Fibroblast of peridontal ligament (primary cell): ENCODE measurements around the gene SLC2A9.

ENCODE experiments used
- DNase-seq: peaks from one replicate; pipeline ENCODE4 v3.0.0-alpha.2; 2010; ENCODE audit errors: extremely low read depth

The SLC2A9 gene

GRCh38 chr4:10045481-10045880 is 24.2 kb upstream of the SLC2A9 start:
- no peak for DNase-seq

GRCh38 chr4:10041036-10041435 is 19.7 kb upstream of the SLC2A9 start:
- no peak for DNase-seq

GRCh38 chr4:10040049-10040892 is 19.0 kb upstream of the SLC2A9 start:
- no peak for DNase-seq

GRCh38 chr4:10036807-10037342 is 15.6 kb upstream of the SLC2A9 start:
- no peak for DNase-seq

GRCh38 chr4:10035130-10035529 is 13.8 kb upstream of the SLC2A9 start:
- no peak for DNase-seq

- no peak for DNase-seq
Measured at GRCh38 chr4:10034612-10035104, 13.4 kb upstream of the SLC2A9 start.

- DNase-seq, result no peak
Measured at GRCh38 chr4:10034136-10034535, 12.8 kb upstream of the SLC2A9 start.

- peak; percentile 68 for DNase-seq
Measured at GRCh38 chr4:10033191-10033881, 12.0 kb upstream of the SLC2A9 start.

GRCh38 chr4:10032625-10033024 is 11.3 kb upstream of the SLC2A9 start:
- DNase-seq, result peak; percentile 79

DNA sequence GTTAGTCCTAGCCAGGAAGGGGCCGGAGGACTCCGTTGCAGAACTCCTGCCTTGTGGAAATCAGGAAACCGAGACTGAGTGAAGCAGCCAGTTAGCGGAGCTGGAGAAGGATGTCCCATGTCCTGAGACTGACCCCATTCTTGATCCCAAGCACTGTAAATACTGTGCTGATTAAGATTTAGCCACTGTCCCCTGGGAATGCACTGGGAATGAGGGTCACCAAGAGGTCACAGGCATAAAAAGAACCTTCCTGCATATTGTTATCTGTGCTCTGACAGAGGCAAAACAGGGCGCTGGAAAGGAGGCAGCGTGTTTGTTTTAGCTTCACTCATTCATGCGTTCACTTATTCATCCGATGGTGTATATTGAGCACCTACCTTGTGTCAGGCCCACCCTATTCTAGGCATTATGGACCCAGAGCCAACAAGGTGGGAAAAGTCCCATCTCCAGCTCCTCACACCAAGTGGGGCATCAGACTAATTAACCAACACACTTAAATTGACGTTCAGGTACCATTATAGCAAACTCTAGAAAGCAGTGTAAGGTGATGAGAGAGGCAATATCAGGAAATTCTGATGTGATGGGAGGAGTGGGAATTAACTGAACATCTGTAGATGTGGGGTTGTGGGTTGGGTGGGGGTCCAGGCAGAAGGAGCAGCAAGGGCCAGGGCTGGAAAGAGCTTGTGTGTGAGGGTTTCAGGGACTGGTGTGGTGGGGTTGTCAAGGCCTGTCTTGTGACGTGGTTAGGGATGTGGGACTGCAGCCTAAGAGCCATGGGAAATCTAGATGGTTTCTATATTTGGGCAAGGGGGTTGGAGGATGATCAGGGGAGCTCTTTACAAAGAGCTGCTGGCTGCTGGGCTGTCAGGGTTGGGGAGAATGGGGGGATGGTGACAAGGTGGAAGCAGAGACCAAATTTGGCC is 10.6 kb upstream of the SLC2A9 start:
- DNase-seq, result peak; percentile 58

DNA sequence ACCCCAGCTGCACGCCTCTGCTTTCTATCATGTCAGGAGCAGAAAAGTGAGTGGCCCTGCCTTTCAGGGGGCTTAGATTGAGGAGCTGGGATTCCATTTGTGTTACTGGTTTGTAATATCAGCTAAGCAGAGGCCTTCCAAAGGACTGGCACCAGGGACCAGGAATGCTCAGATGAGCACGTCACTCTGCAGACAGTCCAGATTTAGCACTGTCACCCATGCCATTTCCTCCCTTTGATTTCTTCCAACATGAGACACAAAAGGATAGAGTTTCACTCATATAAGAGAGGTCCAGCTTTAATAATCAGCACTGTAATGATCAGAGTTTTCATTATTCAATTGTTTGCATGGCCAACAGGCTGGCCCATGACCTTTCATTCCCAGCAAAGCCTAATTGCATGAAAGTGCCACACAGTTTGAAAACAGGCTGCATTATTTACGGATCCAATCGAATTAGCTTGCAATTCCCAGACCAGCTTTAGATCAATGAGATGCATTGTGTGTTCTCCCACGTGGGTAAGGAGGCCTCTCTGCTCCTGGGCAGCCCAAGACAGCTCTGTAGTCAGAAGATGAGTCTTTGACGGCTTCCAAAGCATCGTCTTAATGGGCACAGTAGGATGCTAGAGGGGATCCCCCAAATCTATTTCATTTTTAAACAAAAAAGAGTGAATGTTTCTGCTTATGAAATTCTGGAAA is 9.8 kb upstream of the SLC2A9 start:
- DNase-seq, result no peak

GRCh38 chr4:10029403-10029802 is 8.1 kb upstream of the SLC2A9 start:
- DNase-seq, result no peak

DNA sequence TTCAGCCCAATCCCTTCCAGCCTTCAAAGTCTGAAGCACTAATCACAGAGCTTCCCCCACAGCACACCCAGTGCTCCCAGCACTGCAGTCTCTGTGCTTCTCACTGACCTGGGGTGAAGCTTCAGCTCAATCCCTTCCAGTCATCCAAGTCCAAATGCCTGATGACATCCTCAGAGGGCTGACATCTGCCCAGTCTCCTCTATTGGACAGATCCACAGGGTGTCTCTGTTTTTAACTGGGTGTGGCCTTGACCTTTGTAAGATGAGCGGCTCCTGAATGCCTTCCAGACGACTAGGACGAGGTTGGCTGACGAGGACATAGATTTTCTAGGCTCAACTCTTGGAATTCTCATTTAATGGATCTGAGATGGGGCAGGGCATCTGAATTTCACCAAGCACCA is 7.6 kb upstream of the SLC2A9 start:
- peak; percentile 25 for DNase-seq

- DNase-seq, result peak; percentile 33
Measured at GRCh38 chr4:10026485-10026884, 5.2 kb upstream of the SLC2A9 start.

- DNase-seq, result no peak
Measured at GRCh38 chr4:10025230-10025806, 4.0 kb upstream of the SLC2A9 start.

- no peak for DNase-seq
Measured at GRCh38 chr4:10024303-10024702, 3.0 kb upstream of the SLC2A9 start.

DNA sequence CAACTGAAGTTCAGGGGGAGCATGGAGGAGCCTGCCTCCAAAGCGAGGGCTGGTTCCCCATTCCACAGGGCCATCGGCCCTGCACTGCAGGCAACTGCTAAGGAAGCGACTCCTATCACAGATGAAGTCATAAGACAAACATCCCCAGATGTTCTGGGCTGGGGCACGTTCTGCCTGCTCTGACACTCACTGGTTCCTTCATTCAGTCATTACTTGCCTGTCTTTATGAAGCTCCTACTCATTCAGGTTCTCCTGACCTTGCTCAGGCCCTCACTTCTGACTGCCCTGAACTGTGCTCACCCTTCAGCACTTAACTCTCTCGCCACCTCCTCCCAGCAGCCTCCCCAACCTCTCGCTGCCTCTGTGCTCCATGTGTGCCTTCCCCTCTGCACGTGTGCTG is 2.5 kb upstream of the SLC2A9 start:
- DNase-seq, result no peak

DNA sequence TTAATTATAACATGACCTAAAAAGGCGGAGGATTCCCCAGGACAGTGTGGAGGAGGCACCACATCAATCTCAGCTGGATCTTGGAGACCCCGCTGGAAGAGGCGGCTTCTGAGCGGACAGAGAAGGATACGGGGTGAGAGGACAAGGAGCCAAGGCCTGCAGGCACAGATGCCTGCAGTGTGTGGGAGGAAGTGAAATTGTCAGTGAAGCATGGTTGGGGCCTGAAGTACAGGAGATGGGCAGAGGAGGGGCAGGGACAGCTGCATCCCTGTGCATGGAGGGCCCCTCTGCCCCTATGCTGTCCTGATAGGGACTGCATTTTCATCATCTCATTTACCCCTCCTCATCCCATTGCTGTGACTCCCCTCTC is 1.7 kb upstream of the SLC2A9 start:
- no peak for DNase-seq

- no peak for DNase-seq
Measured at GRCh38 chr4:10022346-10023049, 1.2 kb upstream of the SLC2A9 start.

- DNase-seq, result no peak
Measured at GRCh38 chr4:10021653-10022023, 341 bp upstream of the SLC2A9 start.
